Measurements from ENCODE around the gene MYO9A. TPM values are rescaled to one million over a fixed set of nuclear protein-coding genes. Genes with fewer than 3 reads are reported as not detected.

MYO9A gene
- total RNA-seq, 1 donor from 2014 or later = 38.5 TPM

DNA sequence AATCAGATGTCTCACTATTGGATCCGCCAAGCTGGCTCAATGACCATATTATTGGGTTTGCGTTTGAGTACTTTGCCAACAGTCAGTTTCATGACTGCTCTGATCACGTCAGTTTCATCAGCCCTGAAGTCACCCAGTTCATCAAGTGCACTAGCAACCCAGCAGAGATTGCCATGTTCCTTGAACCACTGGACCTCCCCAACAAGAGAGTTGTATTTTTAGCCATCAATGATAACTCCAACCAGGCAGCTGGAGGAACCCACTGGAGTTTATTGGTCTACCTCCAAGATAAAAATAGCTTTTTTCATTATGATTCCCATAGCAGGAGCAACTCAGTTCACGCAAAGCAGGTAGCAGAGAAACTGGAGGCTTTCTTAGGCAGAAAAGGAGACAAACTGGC is 21.7 kb upstream of the MYO9A start:
- H2AFZ ChIP-seq (replicated peaks) = no peak overlapping the region
- H3K9ac ChIP-seq = no peak overlapping the region
- H3K4me1 ChIP-seq = no peaks in the 10 kb centered on the region
- no peaks in the 10 kb centered on the region for H4K20me1 ChIP-seq (ENCODE audit: low read depth)
- Mint-ChIP-seq H3K4me3 (no peak overlapping the region), H3K4me1 (no peaks in the 10 kb centered on the region), H3K9me3 (no peaks in the 10 kb centered on the region), H3K27ac (no peak overlapping the region), H3K27me3 (ENCODE audit: insufficient read depth, low read depth) (no peaks in the 10 kb centered on the region), H3K36me3 (peaks cover 3% of the 10 kb centered on the region)
- TF ChIP-seq, protein P1, sequence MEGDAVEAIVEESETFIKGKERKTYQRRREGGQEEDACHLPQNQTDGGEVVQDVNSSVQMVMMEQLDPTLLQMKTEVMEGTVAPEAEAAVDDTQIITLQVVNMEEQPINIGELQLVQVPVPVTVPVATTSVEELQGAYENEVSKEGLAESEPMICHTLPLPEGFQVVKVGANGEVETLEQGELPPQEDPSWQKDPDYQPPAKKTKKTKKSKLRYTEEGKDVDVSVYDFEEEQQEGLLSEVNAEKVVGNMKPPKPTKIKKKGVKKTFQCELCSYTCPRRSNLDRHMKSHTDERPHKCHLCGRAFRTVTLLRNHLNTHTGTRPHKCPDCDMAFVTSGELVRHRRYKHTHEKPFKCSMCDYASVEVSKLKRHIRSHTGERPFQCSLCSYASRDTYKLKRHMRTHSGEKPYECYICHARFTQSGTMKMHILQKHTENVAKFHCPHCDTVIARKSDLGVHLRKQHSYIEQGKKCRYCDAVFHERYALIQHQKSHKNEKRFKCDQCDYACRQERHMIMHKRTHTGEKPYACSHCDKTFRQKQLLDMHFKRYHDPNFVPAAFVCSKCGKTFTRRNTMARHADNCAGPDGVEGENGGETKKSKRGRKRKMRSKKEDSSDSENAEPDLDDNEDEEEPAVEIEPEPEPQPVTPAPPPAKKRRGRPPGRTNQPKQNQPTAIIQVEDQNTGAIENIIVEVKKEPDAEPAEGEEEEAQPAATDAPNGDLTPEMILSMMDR (IDR thresholded peaks at IDR 0.05) = no peak
- TF ChIP-seq EZH2phosphoT487 (IDR thresholded peaks at IDR 0.05) (no peak), EZH2 (IDR thresholded peaks at IDR 0.05) (no peak)
- no peaks in the 10 kb centered on the region for H3K36me3 ChIP-seq
- H3K4me2 ChIP-seq = no peak overlapping the region
- no peaks in the 10 kb centered on the region for H3K79me2 ChIP-seq (ENCODE audit: low read depth)
- H3K4me3 ChIP-seq = no peak overlapping the region
- no peaks in the 10 kb centered on the region for H3K9me3 ChIP-seq (ENCODE audit: low read depth)
- H3K27me3 ChIP-seq = no peaks in the 10 kb centered on the region
- H3F3A ChIP-seq (ENCODE audit: low read depth) = no peaks in the 10 kb centered on the region
- H3K27ac ChIP-seq = no peak overlapping the region
- no peak for DNase-seq (ENCODE audit: low spot score)

DNA sequence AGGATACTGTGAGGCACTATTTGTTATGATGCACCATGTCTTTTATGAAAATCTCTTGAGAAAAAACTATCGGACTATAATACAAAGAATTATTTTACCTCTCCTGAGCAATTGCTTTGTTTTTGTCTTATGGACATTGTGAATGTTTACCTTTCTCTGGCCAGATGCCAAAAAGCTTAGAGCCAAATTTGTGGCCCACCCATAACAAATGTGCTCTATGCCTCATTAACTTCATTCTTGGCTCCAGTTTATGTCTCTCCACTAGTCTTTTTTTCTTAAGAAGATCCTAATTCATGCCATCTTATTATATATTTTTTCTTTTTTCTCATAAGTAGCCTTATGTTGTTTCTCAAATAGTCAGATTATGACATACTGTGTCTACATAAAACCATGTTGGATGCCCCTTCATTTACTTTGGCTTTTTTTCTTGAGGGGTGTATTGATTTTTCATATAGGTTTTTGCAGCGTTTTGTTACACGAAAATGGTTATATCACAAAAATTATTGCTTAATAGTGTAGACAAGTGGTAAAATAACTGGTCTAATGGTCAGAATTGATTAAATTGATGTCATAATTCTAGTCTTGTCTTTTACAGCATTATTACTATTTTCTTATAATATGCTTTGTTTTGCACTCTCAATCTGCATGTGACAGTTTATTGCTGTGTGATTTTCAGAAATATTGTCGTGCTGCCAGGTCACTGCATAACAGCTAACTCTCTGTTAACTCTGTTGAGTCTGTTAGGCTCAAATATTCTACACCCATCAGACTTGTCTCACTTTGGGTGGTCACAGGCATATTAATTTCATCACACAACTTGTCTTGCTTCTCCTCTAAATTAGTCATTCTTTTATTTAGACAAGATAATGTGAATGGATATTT is 18.5 kb upstream of the MYO9A start:
- no peak overlapping the region for H3K27ac Mint-ChIP-seq
- no peak overlapping the region for H3K4me3 Mint-ChIP-seq
- H3K27ac ChIP-seq = no peak overlapping the region
- H3K36me3 ChIP-seq = no peaks in the 10 kb centered on the region
- no peak overlapping the region for H2AFZ ChIP-seq (replicated peaks)
- no peaks in the 10 kb centered on the region for H3K9me3 Mint-ChIP-seq
- H3K79me2 ChIP-seq (ENCODE audit: low read depth) = no peaks in the 10 kb centered on the region
- H4K20me1 ChIP-seq (ENCODE audit: low read depth) = no peaks in the 10 kb centered on the region
- peaks cover 3% of the 10 kb centered on the region for H3K36me3 Mint-ChIP-seq
- no peaks in the 10 kb centered on the region for H3K4me1 ChIP-seq
- no peak overlapping the region for H3K4me2 ChIP-seq
- H3K27me3 ChIP-seq = no peaks in the 10 kb centered on the region
- H3K4me1 Mint-ChIP-seq = no peaks in the 10 kb centered on the region
- no peak overlapping the region for H3K4me3 ChIP-seq
- no peak overlapping the region for H3K9ac ChIP-seq
- no peak for DNase-seq (ENCODE audit: low spot score)
- TF ChIP-seq EZH2 (IDR thresholded peaks at IDR 0.05) (no peak), EZH2phosphoT487 (IDR thresholded peaks at IDR 0.05) (no peak)
- TF ChIP-seq, protein P1 (IDR thresholded peaks at IDR 0.05) = no peak
- H3F3A ChIP-seq (ENCODE audit: low read depth) = no peaks in the 10 kb centered on the region
- H3K27me3 Mint-ChIP-seq (ENCODE audit: insufficient read depth, low read depth) = no peaks in the 10 kb centered on the region
- H3K9me3 ChIP-seq (ENCODE audit: low read depth) = no peaks in the 10 kb centered on the region

DNA sequence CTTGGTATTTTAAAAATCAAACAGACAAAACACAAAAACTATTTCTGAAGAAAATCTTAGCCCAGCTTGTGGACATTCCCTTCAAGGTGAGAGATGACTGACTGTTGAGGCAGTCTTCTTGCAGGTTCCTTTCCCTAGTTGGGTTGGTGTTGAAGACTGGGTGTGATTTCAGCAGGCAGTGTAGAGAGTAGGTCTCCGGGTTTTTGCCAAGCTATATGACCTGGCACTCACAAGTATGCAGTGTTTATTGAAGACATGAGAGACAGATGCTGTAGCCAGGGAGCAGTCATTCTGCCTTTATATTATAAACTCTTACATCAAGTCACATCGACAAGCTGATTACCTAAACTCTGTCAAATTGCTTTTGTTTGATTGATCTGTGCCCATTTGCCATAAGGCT is 17.8 kb upstream of the MYO9A start:
- TF ChIP-seq EZH2 (IDR thresholded peaks at IDR 0.05) = no peak
- TF ChIP-seq, protein P1 (IDR thresholded peaks at IDR 0.05) = no peak
- TF ChIP-seq EZH2phosphoT487 (IDR thresholded peaks at IDR 0.05) = no peak

More for the DNA sequence above, 17.8 kb upstream of the MYO9A start:
- Histone ChIP-seq H4K20me1 (ENCODE audit: low read depth) (no peaks in the 10 kb centered on the region), H3K36me3 (no peaks in the 10 kb centered on the region), H2AFZ (replicated peaks) (no peak overlapping the region), H3F3A (ENCODE audit: low read depth) (no peaks in the 10 kb centered on the region), H3K4me2 (no peak overlapping the region), H3K79me2 (ENCODE audit: low read depth) (no peaks in the 10 kb centered on the region), H3K27ac (no peak overlapping the region), H3K27me3 (no peaks in the 10 kb centered on the region), H3K4me1 (no peaks in the 10 kb centered on the region), H3K9me3 (ENCODE audit: low read depth) (no peaks in the 10 kb centered on the region), H3K9ac (no peak overlapping the region), H3K4me3 (no peak overlapping the region)
- Mint-ChIP-seq H3K4me1 (no peaks in the 10 kb centered on the region), H3K4me3 (no peak overlapping the region), H3K36me3 (peaks cover 3% of the 10 kb centered on the region), H3K27me3 (ENCODE audit: insufficient read depth, low read depth) (no peaks in the 10 kb centered on the region), H3K9me3 (no peaks in the 10 kb centered on the region), H3K27ac (no peak overlapping the region)
- no peak for DNase-seq (ENCODE audit: low spot score)

Measured in neural progenitor cell (in vitro differentiated cells).